Mesendoderm (in vitro differentiated cells): ENCODE data around the gene ENTR1.

Experiments
- DNase-seq: peaks from one replicate; pipeline ENCODE4 v3.0.0; 2013
- H2AK5ac ChIP-seq: 2 replicates; pipeline ENCODE4 v1.6.1; 2013; ENCODE audit warnings: low read length, inconsistent platforms
- H2BK120ac ChIP-seq: 2 replicates; pipeline ENCODE4 v1.6.1; 2013; ENCODE audit warnings: low read depth, mild to moderate bottlenecking, low read length, moderate library complexity, mixed read lengths
- H2BK15ac ChIP-seq: replicated peaks from 2 replicates; pipeline ENCODE4 v1.6.1; 2013; ENCODE audit warnings: low read depth, mild to moderate bottlenecking, moderate library complexity
- H2BK5ac ChIP-seq: 2 replicates; pipeline ENCODE4 v1.6.1; 2013; ENCODE audit warnings: low read length, inconsistent platforms
- H3K18ac ChIP-seq: 2 replicates; pipeline ENCODE4 v1.6.1; 2013; ENCODE audit warnings: mild to moderate bottlenecking, low read length, mixed read lengths
- H3K23ac ChIP-seq: one replicate; pipeline ENCODE4 v1.6.1; 2013; ENCODE audit warnings: low read length
- H3K27ac ChIP-seq: 2 replicates; pipeline ENCODE4 v1.5.1; 2013; ENCODE audit warnings: low read depth, mild to moderate bottlenecking, inconsistent platforms, low read length, moderate library complexity
- H3K27me3 ChIP-seq: 2 replicates; pipeline ENCODE4 v1.6.1; 2013; ENCODE audit warnings: low read length, control low read depth, mild to moderate bottlenecking, inconsistent platforms; ENCODE audit not compliant: insufficient read depth, poor library complexity
- H3K36me3 ChIP-seq: 2 replicates; pipeline ENCODE4 v1.6.1; 2013; ENCODE audit warnings: low read length, inconsistent platforms; ENCODE audit not compliant: control insufficient read depth, insufficient read depth
- H3K4ac ChIP-seq: one replicate; pipeline ENCODE4 v1.6.1; 2013; ENCODE audit warnings: low read depth, mild to moderate bottlenecking, low read length, moderate library complexity
- H3K4me1 ChIP-seq: 2 replicates; pipeline ENCODE4 v1.6.1; 2013; ENCODE audit warnings: low read depth, low read length, inconsistent platforms; ENCODE audit not compliant: control insufficient read depth
- H3K4me2 ChIP-seq: 2 replicates; pipeline ENCODE4 v1.6.1; 2013; ENCODE audit warnings: low read length
- H3K4me3 ChIP-seq: 2 replicates; pipeline ENCODE4 v1.5.1; 2013; ENCODE audit warnings: mild to moderate bottlenecking, low read length
- H3K56ac ChIP-seq: one replicate; pipeline ENCODE4 v1.6.1; 2013; ENCODE audit warnings: low read length
- H3K79me1 ChIP-seq: 2 replicates; pipeline ENCODE4 v1.6.1; 2013; ENCODE audit warnings: low read length, inconsistent platforms
- H3K79me2 ChIP-seq: 2 replicates; pipeline ENCODE4 v1.6.1; 2013; ENCODE audit warnings: mild to moderate bottlenecking, low read length; ENCODE audit not compliant: control insufficient read depth, insufficient read depth
- H3K9ac ChIP-seq: 2 replicates; pipeline ENCODE4 v1.6.1; 2013; ENCODE audit warnings: low read length, inconsistent platforms
- H4K5ac ChIP-seq: one replicate; pipeline ENCODE4 v1.6.1; 2013; ENCODE audit warnings: low read length
- H4K8ac ChIP-seq: one replicate; pipeline ENCODE4 v1.6.1; 2013; ENCODE audit warnings: low read depth, mild to moderate bottlenecking, control low read depth, low read length, moderate library complexity
- WGBS: extraction: QIAGEN DNeasy Blood & Tissue Kit; methylation state at CpG from one replicate; pipeline ENCODE4 v1.1.7; 2013; ENCODE audit warnings: low lambda C conversion rate, missing lambda C conversion rate; ENCODE audit not compliant: insufficient coverage; ENCODE audit errors: extremely low coverage; 5-methylcytosine and 5-hydroxymethylcytosine counted together

The ENTR1 gene

DNA sequence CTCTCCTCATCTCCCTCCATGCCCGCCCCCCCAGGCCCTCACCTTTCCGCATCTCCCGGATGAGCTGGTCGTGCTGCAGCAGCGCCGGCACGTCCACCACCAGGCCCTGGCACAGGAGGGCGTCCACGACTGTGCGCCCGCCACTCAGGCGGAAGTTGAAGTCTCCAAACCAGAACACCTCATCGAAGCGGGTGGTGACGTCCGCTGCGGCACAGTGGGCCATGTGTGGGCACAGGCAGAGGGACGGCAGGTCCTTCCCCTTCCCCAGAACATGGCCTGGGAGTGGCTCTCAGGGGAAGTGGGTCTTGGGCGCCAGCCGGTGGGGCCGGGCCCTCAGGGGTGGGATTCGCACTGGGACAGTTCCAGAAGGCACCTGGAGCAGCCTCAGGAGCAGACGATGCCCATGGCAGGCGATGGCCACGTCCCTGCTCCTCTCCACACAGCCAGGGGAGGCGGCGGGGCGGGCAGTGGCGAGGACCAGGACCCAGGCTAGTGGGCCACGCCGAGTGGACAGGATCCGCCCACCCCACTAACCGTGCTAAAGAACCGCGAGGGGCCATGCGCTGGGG lies 21.5 kb upstream of the ENTR1 start:
- no peak overlapping the region for H3K4me3 ChIP-seq
- H2BK15ac ChIP-seq: no peak overlapping the region
- DNase-seq: no peak
- H3K27ac ChIP-seq: no peak overlapping the region
- H4K8ac ChIP-seq: no peak overlapping the region
- no peak overlapping the region for H2BK120ac ChIP-seq
- no peak overlapping the region for H3K56ac ChIP-seq
- H3K9ac ChIP-seq: no peak overlapping the region
- H3K36me3 ChIP-seq: no peaks in the 10 kb centered on the region
- no peak overlapping the region for H3K4me2 ChIP-seq
- no CpG with 5 or more reads among the region's 36 CpGs for WGBS
- no peak overlapping the region for H2BK5ac ChIP-seq
- H3K79me1 ChIP-seq: peaks cover 1% of the 10 kb centered on the region
- H2AK5ac ChIP-seq: no peak overlapping the region
- peaks cover 5% of the 10 kb centered on the region for H3K79me2 ChIP-seq
- H3K27me3 ChIP-seq: no peaks in the 10 kb centered on the region
- no peak overlapping the region for H4K5ac ChIP-seq
- H3K23ac ChIP-seq: no peak overlapping the region
- H3K18ac ChIP-seq: no peak overlapping the region
- no peaks in the 10 kb centered on the region for H3K4me1 ChIP-seq
- no peak overlapping the region for H3K4ac ChIP-seq

DNA sequence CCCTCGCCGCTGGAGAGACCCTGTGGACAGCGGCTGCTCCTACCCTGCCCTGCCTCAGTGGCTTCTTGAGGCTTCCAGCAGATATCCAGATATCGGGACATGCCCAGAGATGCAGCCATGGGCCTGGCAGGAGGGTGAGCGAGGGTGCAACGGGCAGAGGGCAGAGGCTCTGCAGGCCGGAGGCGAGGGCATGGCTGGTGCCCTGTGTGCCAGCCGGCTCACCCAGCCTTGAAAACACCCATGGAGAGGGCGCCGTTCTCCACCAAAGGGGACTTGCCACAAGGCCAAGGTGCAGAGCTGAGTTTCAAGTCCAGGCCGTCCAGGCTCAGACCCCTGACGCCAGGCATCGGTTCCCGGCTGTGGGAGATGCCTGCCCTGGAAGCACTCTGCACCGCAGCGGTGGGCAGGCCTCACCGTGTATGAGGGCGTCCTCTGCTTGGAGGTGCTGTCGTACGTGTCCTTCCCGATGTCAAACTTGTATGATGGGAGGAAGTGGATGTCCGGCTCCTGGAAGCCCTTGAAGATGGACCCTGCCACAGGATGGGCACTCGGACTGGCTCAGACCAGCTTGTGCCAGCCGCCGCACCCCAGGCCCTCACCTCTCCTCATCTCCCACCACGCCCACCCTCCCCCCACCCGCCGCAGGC lies 20.3 kb upstream of the ENTR1 start:
- Histone ChIP-seq H2BK120ac (no peak overlapping the region), H3K56ac (no peak overlapping the region), H4K5ac (no peak overlapping the region), H2BK15ac (no peak overlapping the region), H3K18ac (no peak overlapping the region), H3K4me3 (no peak overlapping the region), H3K4ac (no peak overlapping the region), H3K4me1 (no peaks in the 10 kb centered on the region), H2BK5ac (no peak overlapping the region), H3K9ac (no peak overlapping the region), H3K79me2 (peaks cover 3% of the 10 kb centered on the region), H3K79me1 (peaks cover 1% of the 10 kb centered on the region), H4K8ac (no peak overlapping the region), H3K23ac (no peak overlapping the region), H3K27ac (no peak overlapping the region), H3K27me3 (no peaks in the 10 kb centered on the region), H2AK5ac (no peak overlapping the region), H3K4me2 (no peak overlapping the region), H3K36me3 (no peaks in the 10 kb centered on the region)
- WGBS: no CpG with 5 or more reads among the region's 29 CpGs
- DNase-seq: no peak

DNA sequence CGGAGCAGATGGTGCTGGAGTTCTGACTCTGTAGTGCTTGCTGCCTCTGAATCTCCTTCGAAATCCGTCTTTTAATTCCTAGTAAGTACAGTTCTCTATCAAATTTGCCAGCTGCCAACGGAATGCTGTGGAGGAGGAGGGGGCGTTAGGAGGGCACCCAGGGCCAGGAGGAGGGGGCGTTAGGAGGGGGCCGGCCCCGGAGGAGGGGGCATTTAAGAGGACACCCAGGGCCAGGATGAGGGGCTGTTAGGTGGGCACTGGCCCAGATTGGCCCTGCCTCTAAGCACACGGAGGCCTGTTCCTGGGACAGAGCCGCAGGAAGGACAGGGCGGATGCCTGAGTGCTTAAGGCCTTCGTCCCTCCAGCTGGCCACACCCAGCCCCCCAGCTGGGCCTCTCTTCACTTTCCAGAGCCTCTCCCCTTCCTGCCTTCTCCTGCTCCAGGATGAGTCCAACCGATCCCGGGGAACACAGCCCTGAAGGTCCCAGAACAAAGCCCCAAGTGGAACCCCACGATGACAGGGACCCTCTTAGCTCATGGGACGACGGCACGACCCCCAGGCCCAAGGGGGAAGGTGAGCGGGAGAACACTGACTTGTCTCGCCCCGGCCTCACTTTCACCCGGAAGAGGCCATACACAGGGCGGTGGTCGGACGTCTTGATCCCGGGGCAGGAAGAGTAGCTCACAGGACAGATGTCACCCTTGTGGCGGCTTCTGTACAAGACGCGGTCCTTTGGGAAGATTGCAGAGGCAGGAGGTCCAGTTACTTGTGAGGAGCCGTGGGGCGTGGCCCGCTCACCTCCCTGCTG lies 19.5 kb upstream of the ENTR1 start:
- Histone ChIP-seq H4K8ac (no peak overlapping the region), H3K18ac (no peak overlapping the region), H3K27ac (no peak overlapping the region), H3K4me1 (no peaks in the 10 kb centered on the region), H3K36me3 (no peaks in the 10 kb centered on the region), H3K4me3 (no peak overlapping the region), H3K23ac (no peak overlapping the region), H2AK5ac (no peak overlapping the region), H4K5ac (no peak overlapping the region), H3K4ac (no peak overlapping the region), H3K4me2 (no peak overlapping the region), H3K56ac (no peak overlapping the region), H2BK5ac (no peak overlapping the region), H3K9ac (no peak overlapping the region), H3K27me3 (no peaks in the 10 kb centered on the region), H3K79me2 (no peaks in the 10 kb centered on the region), H2BK15ac (no peak overlapping the region), H2BK120ac (no peak overlapping the region), H3K79me1 (peaks cover 1% of the 10 kb centered on the region)
- DNase-seq: no peak
- no CpG with 5 or more reads among the region's 32 CpGs for WGBS

DNA sequence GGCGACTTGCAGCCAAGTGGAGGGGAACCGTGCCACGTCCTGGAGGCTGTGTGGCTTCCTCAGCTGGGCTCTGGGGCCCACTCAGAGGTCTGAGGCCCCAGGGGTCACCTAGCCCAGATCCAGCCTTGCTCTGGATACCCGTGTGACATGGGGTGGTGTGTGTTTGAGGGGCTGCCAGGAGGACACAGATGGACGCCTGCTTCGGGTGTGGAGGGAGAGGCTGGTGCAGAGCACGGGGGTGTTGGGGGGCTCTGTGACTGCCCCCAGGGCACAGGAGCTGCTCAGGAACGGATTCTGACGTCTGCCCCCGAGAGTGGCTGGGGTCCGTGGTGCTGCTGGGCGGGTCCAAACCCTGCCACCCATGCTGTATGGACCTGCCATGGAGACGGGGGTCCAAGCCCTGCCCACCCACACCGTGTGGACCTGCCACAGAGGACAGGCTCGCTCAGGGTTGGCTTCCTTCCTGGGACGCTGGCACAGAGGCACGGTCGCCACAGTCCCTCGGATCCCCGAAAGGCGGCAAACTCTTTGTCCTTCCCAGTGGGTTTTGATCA lies 18.7 kb upstream of the ENTR1 start:
- H3K27me3 ChIP-seq: no peaks in the 10 kb centered on the region
- no peak overlapping the region for H3K23ac ChIP-seq
- H2BK120ac ChIP-seq: no peak overlapping the region
- no peaks in the 10 kb centered on the region for H3K4me1 ChIP-seq
- H4K5ac ChIP-seq: no peak overlapping the region
- no peak overlapping the region for H3K9ac ChIP-seq
- no CpG with 5 or more reads among the region's 21 CpGs for WGBS
- no peak for DNase-seq
- no peak overlapping the region for H3K4me3 ChIP-seq
- no peak overlapping the region for H3K56ac ChIP-seq
- no peaks in the 10 kb centered on the region for H3K79me2 ChIP-seq
- no peak overlapping the region for H3K4ac ChIP-seq
- H2BK15ac ChIP-seq: no peak overlapping the region
- H3K27ac ChIP-seq: no peak overlapping the region
- H2BK5ac ChIP-seq: no peak overlapping the region
- no peak overlapping the region for H4K8ac ChIP-seq
- H3K18ac ChIP-seq: no peak overlapping the region
- H3K36me3 ChIP-seq: no peaks in the 10 kb centered on the region
- no peaks in the 10 kb centered on the region for H3K79me1 ChIP-seq
- H2AK5ac ChIP-seq: no peak overlapping the region
- H3K4me2 ChIP-seq: no peak overlapping the region

DNA sequence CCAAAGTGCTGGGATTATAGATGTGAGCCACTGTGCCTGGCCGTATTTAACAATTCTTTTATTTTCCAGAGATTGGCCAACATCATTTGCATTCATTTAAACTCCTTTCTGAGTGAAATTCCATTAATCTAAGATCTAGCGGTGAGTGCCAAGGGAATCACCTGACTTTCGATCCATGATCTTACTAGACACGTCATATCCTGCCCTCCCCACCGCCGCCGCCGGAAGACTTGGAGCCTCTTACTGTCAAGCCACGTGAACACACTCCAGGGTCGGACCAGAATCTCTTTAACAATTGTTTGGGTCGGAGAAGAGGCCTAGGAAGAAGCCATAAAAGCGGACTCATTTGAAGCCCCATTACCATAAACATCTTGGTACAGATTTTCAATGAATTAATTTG lies 16.4 kb upstream of the ENTR1 start:
- Histone ChIP-seq H2BK120ac (no peak overlapping the region), H2AK5ac (no peak overlapping the region), H3K56ac (no peak overlapping the region), H4K5ac (no peak overlapping the region), H3K4me1 (no peaks in the 10 kb centered on the region), H3K4me3 (no peak overlapping the region), H3K9ac (no peak overlapping the region), H3K79me2 (no peaks in the 10 kb centered on the region), H3K27me3 (no peaks in the 10 kb centered on the region), H3K4ac (no peak overlapping the region), H2BK5ac (no peak overlapping the region), H3K4me2 (no peak overlapping the region), H3K23ac (no peak overlapping the region), H3K18ac (no peak overlapping the region), H2BK15ac (no peak overlapping the region), H4K8ac (no peak overlapping the region), H3K27ac (no peak overlapping the region), H3K36me3 (peaks cover 3% of the 10 kb centered on the region), H3K79me1 (no peaks in the 10 kb centered on the region)
- no peak for DNase-seq
- no CpG with 5 or more reads among the region's 12 CpGs for WGBS
